GM21367 (cell line): ENCODE data around the gene KAZN.

Source experiments
- ATAC-seq: cut with Tn5 transposase; IDR thresholded peaks from one replicate; pipeline ENCODE4 v1.9.1; 2021; ENCODE audit not compliant: unreplicated experiment

KAZN gene

GRCh38 chr1:15158506-15159165, 560.2 kb downstream of the KAZN start:
- no peak for ATAC-seq

GRCh38 chr1:15159166-15159555, 560.7 kb downstream of the KAZN start:
- ATAC-seq: no peak

- no peak for ATAC-seq
These were observed 562.1 kb downstream of the KAZN start for GRCh38 chr1:15160626-15161025.

GRCh38 chr1:15167386-15167785, 568.9 kb downstream of the KAZN start:
- no peak for ATAC-seq
